Caco-2 (cell line): ENCODE data around the gene RILPL1. TPM values are rescaled to one million over a fixed set of nuclear protein-coding genes. Genes with fewer than 3 reads are reported as not detected.
"Not testable (repeated sequence)": the region's sequence is repeated elsewhere in the genome, so short reads cannot be mapped to it uniquely, and the experiment has no call there.

Source experiments
- BruUV-seq: library from RNA; stranded (reverse); fragments of 400-500 nt; replicated peaks from 2 replicates; lab custom pipeline; 2021; lab: Mats Ljungman, UMichigan
- CTCF ChIA-PET: fragments of 300-600 bp; sonication (Branson Sonifier 250); formaldehyde crosslinking; loops from one replicate; lab custom pipeline; 2022; ENCODE audit warnings: antibody characterized with exemption; lab: Charles Lee
- POLR2A ChIA-PET: fragments of 300-600 bp; sonication (Branson Sonifier 250); formaldehyde crosslinking; loops from one replicate; lab custom pipeline; 2022; ENCODE audit warnings: antibody characterized with exemption; lab: Charles Lee
- DNase-seq, 2 experiments: peaks; one replicate each; pipeline versions ENCODE4 v3.0.0 to v3.0.0-alpha.2; 2020 to 2022
- H3K27me3 ChIP-seq: replicated peaks from 2 replicates; pipeline ENCODE4 v1.6.0; 2011; ENCODE audit warnings: low read length; ENCODE audit not compliant: control insufficient read depth, insufficient read depth
- H3K36me3 ChIP-seq: 2 replicates; pipeline ENCODE4 v1.5.1; 2011; ENCODE audit warnings: low read length; ENCODE audit not compliant: control insufficient read depth, insufficient read depth
- H3K4me1 ChIP-seq: fragments of 250-450 bp; sonication (Bioruptor Pico); 2 replicates; pipeline ENCODE4 v1.5.1; 2020; ENCODE audit warnings: mild to moderate bottlenecking
- H3K4me3 ChIP-seq: 2 replicates; pipeline ENCODE4 v1.5.1; 2011; ENCODE audit warnings: low read depth, mild to moderate bottlenecking, control low read depth, low read length
- H3K9me3 ChIP-seq: fragments of 250-450 bp; sonication (Bioruptor Pico); 2 replicates; pipeline ENCODE4 v1.5.1; 2020; ENCODE audit warnings: mild to moderate bottlenecking, moderate library complexity
- H3K27ac Mint-ChIP-seq: one replicate; pipeline ENCODE4 v1.8.0; 2022; ENCODE audit warnings: mixed read lengths; ENCODE audit not compliant: unreplicated experiment
- H3K27me3 Mint-ChIP-seq: one replicate; pipeline ENCODE4 v1.8.0; 2022; ENCODE audit warnings: mixed read lengths; ENCODE audit not compliant: insufficient read depth, unreplicated experiment
- H3K36me3 Mint-ChIP-seq: one replicate; pipeline ENCODE4 v1.8.0; 2022; ENCODE audit warnings: mild to moderate bottlenecking, mixed read lengths; ENCODE audit not compliant: insufficient read depth, unreplicated experiment
- H3K4me1 Mint-ChIP-seq: one replicate; pipeline ENCODE4 v1.8.0; 2022; ENCODE audit warnings: low read depth, mixed read lengths; ENCODE audit not compliant: unreplicated experiment
- H3K4me3 Mint-ChIP-seq: one replicate; pipeline ENCODE4 v1.8.0; 2022; ENCODE audit warnings: mild to moderate bottlenecking, moderate library complexity, mixed read lengths; ENCODE audit not compliant: unreplicated experiment
- H3K9me3 Mint-ChIP-seq: one replicate; pipeline ENCODE4 v1.8.0; 2022; ENCODE audit warnings: mixed read lengths; ENCODE audit not compliant: unreplicated experiment
- CTCF ChIP-seq, 2 experiments: fragments of 200-600 bp in 1 of 2; IDR thresholded peaks; 1 replicate in 1 of 2; 2 replicates in 1 of 2; pipeline versions ENCODE4 v1.5.1 to v1.8.0; 2011 to 2022; ENCODE audit warnings: antibody characterized with exemption in 1 of 2, control low read depth in 1 of 2, inconsistent platforms in 1 of 2, low read depth in 1 of 2, low read length in 1 of 2, mild to moderate bottlenecking in 1 of 2, moderate library complexity in 1 of 2; ENCODE audit not compliant: insufficient read depth in 1 of 2, severe bottlenecking in 1 of 2, unreplicated experiment in 1 of 2
- intact Hi-C: fragments of 100-400 bp; cut with micrococcal nuclease; formaldehyde crosslinking; loops from one replicate; pipeline ENCODE4 v1.10.0; 2022; ENCODE audit not compliant: unreplicated experiment
- total RNA-seq: library from RNA; stranded (reverse); gene quantifications from 2 replicates; pipeline ENCODE4 v1.2.3, GENCODE V29; 2022

The RILPL1 gene
- total RNA-seq, 1 experiment from 2014 or later, result 16.2 TPM

GRCh38 chr12:123465084-123465483 is 68.4 kb downstream of the RILPL1 start:
- ChIA-PET POLR2A (no interaction called here), CTCF (no interaction called here)
- DNase-seq, result no peak
- Mint-ChIP-seq H3K4me1 (peaks cover 6% of the 10 kb centered on the region), H3K27ac (no peak overlapping the region), H3K36me3 (peaks cover 39% of the 10 kb centered on the region), H3K4me3 (no peak overlapping the region), H3K27me3 (no peaks in the 10 kb centered on the region), H3K9me3 (no peaks in the 10 kb centered on the region)
- Histone ChIP-seq H3K9me3 (no peaks in the 10 kb centered on the region), H3K4me3 (no peak overlapping the region), H3K27me3 (no peaks in the 10 kb centered on the region), H3K4me1 (no peaks in the 10 kb centered on the region), H3K36me3 (no peaks in the 10 kb centered on the region; the same call in 1 of the 2 replicates)
- no peak for TF ChIP-seq CTCF (IDR thresholded peaks at IDR 0.05; ENCODE audit: insufficient read depth in 1 of 2, low read depth in 1 of 2, low read length in 1 of 2, severe bottlenecking in 1 of 2, unreplicated experiment in 1 of 2)
- intact Hi-C loops, result no loop called here
- no TSS peak for BruUV-seq

GRCh38 chr12:123463174-123463573 is 70.3 kb downstream of the RILPL1 start:
- H3K4me1 Mint-ChIP-seq, H3K9me3 Mint-ChIP-seq, H3K27me3 ChIP-seq, H3K27ac Mint-ChIP-seq, H3K36me3 ChIP-seq, CTCF ChIA-PET, H3K4me3 Mint-ChIP-seq, H3K9me3 ChIP-seq, H3K27me3 Mint-ChIP-seq, BruUV-seq, DNase-seq, intact Hi-C loops, POLR2A ChIA-PET, H3K4me3 ChIP-seq, H3K4me1 ChIP-seq: not testable (repeated sequence)
- peaks cover 41% of the 10 kb centered on the region for H3K36me3 Mint-ChIP-seq

- peak within 1 kb of the TSS; percentile 98 for H3K4me3 Mint-ChIP-seq
- POLR2A ChIA-PET, result interaction anchor here (0.9 to 1.2 kb wide), 3 partner anchors 74 to 226 kb away, joined by 3 to 5 read pairs (median 3); partner anchors contain the start of gene KMT5A
Observed at GRCh38 chr12:123457980-123458779, 75.3 kb downstream of the RILPL1 start, which contains the start of gene SNRNP35. Gene SNRNP35, plus strand, starts transcription at chr12:123458139. Its CDS starts 7,402 bp downstream, at chr12:123465541.

More at GRCh38 chr12:123457980-123458779, 75.3 kb downstream of the RILPL1 start, which contains the start of gene SNRNP35:
- CTCF ChIA-PET, result interaction anchor here (0.7 kb wide), 1 partner anchor 193 kb away, joined by 3 read pairs; no protein-coding TSS in a partner anchor
- Mint-ChIP-seq H3K9me3 (no peaks in the 10 kb centered on the region), H3K27me3 (no peaks in the 10 kb centered on the region), H3K4me1 (peaks cover 6% of the 10 kb centered on the region), H3K36me3 (peaks cover 25% of the 10 kb centered on the region), H3K27ac (peak within 1 kb of the TSS; percentile 100)
- H3K27me3 ChIP-seq, result no peaks in the 10 kb centered on the region
- no peaks in the 10 kb centered on the region; the same call in 1 of the 2 replicates for H3K36me3 ChIP-seq
- H3K4me1 ChIP-seq, result no peaks in the 10 kb centered on the region
- peak within 1 kb of the TSS; percentile 85 for H3K4me3 ChIP-seq
- TSS peak; percentile 97 for BruUV-seq
- peak; percentile 89 to 92 for DNase-seq
- no peaks in the 10 kb centered on the region for H3K9me3 ChIP-seq
- no peak for TF ChIP-seq CTCF (IDR thresholded peaks at IDR 0.05; ENCODE audit: insufficient read depth in 1 of 2, low read depth in 1 of 2, low read length in 1 of 2, severe bottlenecking in 1 of 2, unreplicated experiment in 1 of 2)
- intact Hi-C loops, result loop anchor here (1.0 kb wide), 1 partner anchor 22 kb away; the partner anchor contains the start of gene RILPL2
